H1 (cell line): ENCODE measurements around the gene SLC25A38.
"Not testable (repeated sequence)": the region's sequence is repeated elsewhere in the genome, so short reads cannot be mapped to it uniquely, and the experiment has no call there.

Experiments used
- CTCF ChIP-seq, 3 experiments: IDR thresholded peaks; 1 replicate in 2 of 3; 2 replicates in 1 of 3; pipeline versions ENCODE4 v1.5.1 to v1.6.1; 2011; ENCODE audit warnings: low read length in 3 of 3, mild to moderate bottlenecking in 3 of 3, inconsistent platforms in 2 of 3, low read depth in 1 of 3, moderate library complexity in 1 of 3; ENCODE audit not compliant: insufficient read depth in 1 of 3; ENCODE audit errors: control extremely low read depth in 1 of 3
- RNF2 ChIP-seq: fragments of 200-900, 300-1000 bp; sonication (generic); IDR thresholded peaks from 2 replicates; pipeline ENCODE4 v1.7.1; 2016; ENCODE audit warnings: borderline replicate concordance, low read depth, mild to moderate bottlenecking, antibody characterized with exemption, low read length; ENCODE audit not compliant: poor library complexity, severe bottlenecking; ENCODE audit errors: missing control alignments

GRCh38 chr3:39418556-39419225 lies 35.5 kb downstream of the SLC25A38 start:
- TF ChIP-seq RNF2; CTCF (IDR thresholded peaks at IDR 0.05; ENCODE audit: control extremely low read depth in 1 of 3, insufficient read depth in 1 of 3, low read depth in 1 of 3, low read length in 3 of 3): not testable (repeated sequence)
